SH-SY5Y (cell line): ENCODE measurements around the gene GTF2A1.

ENCODE experiments used
- GATA2 ChIP-seq: IDR thresholded peaks from 2 replicates; pipeline ENCODE4 v1.6.1; 2011; ENCODE audit warnings: mild to moderate bottlenecking, low read depth, low read length
- GATA3 ChIP-seq: IDR thresholded peaks from 2 replicates; pipeline ENCODE4 v1.6.1; 2011; ENCODE audit warnings: low read depth, mild to moderate bottlenecking, low read length, moderate library complexity

- TF ChIP-seq GATA2 (no peak), GATA3 (no peak)
Observed at GRCh38 chr14:81198651-81199050, 22.1 kb downstream of the GTF2A1 start.
